ENCODE results near the gene SPATA31E1.

DNA sequence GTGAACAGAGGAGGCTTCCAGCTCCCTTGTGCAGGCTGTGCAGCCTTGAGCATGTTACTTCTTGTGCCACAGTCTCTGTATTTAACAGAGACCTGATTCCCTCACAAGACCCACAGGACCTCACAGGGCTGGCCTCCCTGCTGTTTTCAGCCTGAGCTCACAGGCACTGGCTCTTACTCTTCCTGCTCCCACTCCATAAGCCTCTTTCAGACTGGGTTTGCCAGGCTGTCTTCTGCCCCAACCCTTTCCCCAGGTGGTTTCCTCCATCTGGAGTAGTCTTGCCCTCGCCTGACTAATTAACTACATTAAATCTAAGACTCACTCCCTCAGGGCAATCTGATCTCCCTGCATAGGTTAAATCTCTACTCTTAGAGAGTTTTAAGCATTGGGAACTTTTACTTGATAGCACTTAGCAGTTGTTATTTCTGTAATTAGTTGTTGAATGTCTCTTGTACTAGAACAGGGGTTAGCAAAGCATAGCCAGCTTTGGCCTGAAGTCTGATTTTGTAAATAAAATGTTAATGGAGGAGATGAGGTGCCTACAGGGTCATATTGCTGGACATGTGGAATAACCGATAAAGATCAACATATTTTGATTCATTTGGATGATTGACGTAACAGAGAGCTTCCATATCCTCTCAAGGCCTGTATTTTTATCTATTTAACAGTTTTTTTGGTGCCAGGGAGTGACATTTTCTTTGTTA lies 28.6 kb upstream of the SPATA31E1 start:
- TF ChIP-seq, protein P1, sequence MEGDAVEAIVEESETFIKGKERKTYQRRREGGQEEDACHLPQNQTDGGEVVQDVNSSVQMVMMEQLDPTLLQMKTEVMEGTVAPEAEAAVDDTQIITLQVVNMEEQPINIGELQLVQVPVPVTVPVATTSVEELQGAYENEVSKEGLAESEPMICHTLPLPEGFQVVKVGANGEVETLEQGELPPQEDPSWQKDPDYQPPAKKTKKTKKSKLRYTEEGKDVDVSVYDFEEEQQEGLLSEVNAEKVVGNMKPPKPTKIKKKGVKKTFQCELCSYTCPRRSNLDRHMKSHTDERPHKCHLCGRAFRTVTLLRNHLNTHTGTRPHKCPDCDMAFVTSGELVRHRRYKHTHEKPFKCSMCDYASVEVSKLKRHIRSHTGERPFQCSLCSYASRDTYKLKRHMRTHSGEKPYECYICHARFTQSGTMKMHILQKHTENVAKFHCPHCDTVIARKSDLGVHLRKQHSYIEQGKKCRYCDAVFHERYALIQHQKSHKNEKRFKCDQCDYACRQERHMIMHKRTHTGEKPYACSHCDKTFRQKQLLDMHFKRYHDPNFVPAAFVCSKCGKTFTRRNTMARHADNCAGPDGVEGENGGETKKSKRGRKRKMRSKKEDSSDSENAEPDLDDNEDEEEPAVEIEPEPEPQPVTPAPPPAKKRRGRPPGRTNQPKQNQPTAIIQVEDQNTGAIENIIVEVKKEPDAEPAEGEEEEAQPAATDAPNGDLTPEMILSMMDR (IDR thresholded peaks at IDR 0.05) = no peak
- TF ChIP-seq POLR2A (IDR thresholded peaks at IDR 0.05) = no peak

Measured in testis (tissue), 2 donors.